H1 (cell line): ENCODE results near the gene TIGD1. TPM values are rescaled to one million over a fixed set of nuclear protein-coding genes. Genes with fewer than 3 reads are reported as not detected.

ENCODE experiments used
- ATF2 ChIP-seq: IDR thresholded peaks from 2 replicates; pipeline ENCODE4 v1.6.1; 2012; ENCODE audit warnings: low read length, inconsistent platforms
- BCL11A ChIP-seq, 2 experiments: IDR thresholded peaks; one replicate each; pipeline ENCODE4 v1.6.1; 2011; ENCODE audit warnings: low read depth in 2 of 2, low read length in 2 of 2, mild to moderate bottlenecking in 2 of 2
- CTCF ChIP-seq, 3 experiments: IDR thresholded peaks; 1 replicate in 2 of 3; 2 replicates in 1 of 3; pipeline versions ENCODE4 v1.5.1 to v1.6.1; 2011; ENCODE audit warnings: low read length in 3 of 3, mild to moderate bottlenecking in 3 of 3, inconsistent platforms in 2 of 3, low read depth in 1 of 3, moderate library complexity in 1 of 3; ENCODE audit not compliant: insufficient read depth in 1 of 3; ENCODE audit errors: control extremely low read depth in 1 of 3
- HDAC6 ChIP-seq: IDR thresholded peaks from one replicate; pipeline ENCODE4 v1.7.1; 2012; ENCODE audit warnings: low read depth, mild to moderate bottlenecking, inconsistent platforms, low read length, moderate library complexity
- RNF2 ChIP-seq: fragments of 200-900, 300-1000 bp; sonication (generic); IDR thresholded peaks from 2 replicates; pipeline ENCODE4 v1.7.1; 2016; ENCODE audit warnings: borderline replicate concordance, low read depth, mild to moderate bottlenecking, antibody characterized with exemption, low read length; ENCODE audit not compliant: poor library complexity, severe bottlenecking; ENCODE audit errors: missing control alignments
- RXRA ChIP-seq: IDR thresholded peaks from 2 replicates; pipeline ENCODE4 v1.6.1; 2011; ENCODE audit warnings: low read depth, mild to moderate bottlenecking, low read length, moderate library complexity; ENCODE audit not compliant: insufficient read depth
- polyA plus RNA-seq, 7 experiments: library from polyadenylated mRNA; depleted of rRNA in 3 of 7; stranded (reverse) in 5 of 7; unstranded in 2 of 7; fragments of >200 nt in 5 of 7; fragments of 200-250 nt in 2 of 7; gene quantifications; 1 replicate in 5 of 7; 2 replicates in 1 of 7; 4 replicates in 1 of 7; pipeline versions ENCODE4 v1.2.1 to v1.2.3, GENCODE V29; 2011 to 2013; ENCODE audit warnings: missing spikeins in 2 of 7, mixed read lengths in 2 of 7
- total RNA-seq: library from RNA; stranded (reverse); fragmentation: NEBNext Ultra II Directional; extraction: Animal tissue kit (Norgen Biotek cat#: 25700); gene quantifications from 2 replicates; pipeline ENCODE4 v1.2.1, GENCODE V29; 2021

TIGD1 gene
- total and polyA plus RNA-seq, 2 of the 8 experiments (the other 6 are each of a cell fraction or from before 2014, with no cell fraction given): 4.7 to 8.3 TPM

GRCh38 chr2:232586943-232587505, 36.7 kb upstream of the TIGD1 start (continued):
- TF ChIP-seq CTCF (IDR thresholded peaks at IDR 0.05; ENCODE audit: control extremely low read depth in 1 of 3, insufficient read depth in 1 of 3, low read depth in 1 of 3, low read length in 3 of 3) (no peak), RXRA (no peak), RNF2 (no peak), BCL11A (IDR thresholded peaks at IDR 0.05; ENCODE audit: low read depth in 2 of 2, low read length in 2 of 2) (no peak), ATF2 (no peak), HDAC6 (no peak)
